Gastrocnemius medialis (tissue), 4 donors: ENCODE measurements around the gene RRP8.

Experiments used
- POLR2A ChIP-seq, 2 donors: fragments of 450-650 bp; IDR thresholded peaks; one replicate each; pipeline ENCODE4 v1.6.1; 2017; ENCODE audit warnings: antibody characterized with exemption in 2 of 2, mild to moderate bottlenecking in 2 of 2, moderate library complexity in 2 of 2
- TF ChIP-seq, protein P1 (sequence below), 5 experiments: fragments of 450-650 bp in 3 of 5; fragments of 200-600 bp in 2 of 5; sonication (generic) in 2 of 5; IDR thresholded peaks in 4 of 5; conservative IDR thresholded peaks in 1 of 5; 1 replicate in 4 of 5; 2 replicates in 1 of 5; pipeline ENCODE4 v1.5.1; 2016 to 2019; ENCODE audit warnings: antibody characterized with exemption in 5 of 5, mild to moderate bottlenecking in 3 of 5, moderate library complexity in 3 of 5

DNA sequence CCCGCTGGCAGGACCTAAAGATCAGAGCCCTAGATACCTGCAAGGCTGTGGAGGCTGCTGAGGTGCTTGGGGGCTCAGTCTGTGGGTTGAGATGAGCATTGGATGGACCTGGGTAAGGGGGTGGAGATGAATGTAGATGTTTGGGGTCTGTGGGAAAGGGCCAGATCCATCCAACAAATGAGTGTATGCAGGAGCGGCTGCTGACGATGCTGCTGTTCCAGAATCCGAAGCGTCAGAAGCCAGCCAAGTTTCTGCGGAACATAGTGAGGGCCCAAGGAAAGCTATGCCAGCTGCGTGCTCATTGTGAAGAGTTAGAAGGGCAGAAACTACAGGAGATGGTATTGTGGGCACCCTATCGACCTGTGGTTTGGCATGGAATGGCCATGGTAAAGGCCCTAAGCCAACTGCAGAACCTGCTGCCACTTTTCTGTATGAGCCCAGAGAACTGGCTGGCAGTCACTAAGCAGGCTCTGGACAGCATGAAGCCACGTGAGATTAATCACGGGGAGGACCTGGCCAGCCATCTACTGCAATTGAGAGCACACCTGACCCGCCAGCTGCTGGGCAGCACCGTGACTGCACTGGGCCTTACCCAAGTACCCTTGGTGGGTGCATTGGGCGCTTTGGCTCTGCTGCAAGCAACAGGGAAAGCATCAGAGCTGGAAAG lies 36.6 kb downstream of the RRP8 start:
- TF ChIP-seq, protein P1, sequence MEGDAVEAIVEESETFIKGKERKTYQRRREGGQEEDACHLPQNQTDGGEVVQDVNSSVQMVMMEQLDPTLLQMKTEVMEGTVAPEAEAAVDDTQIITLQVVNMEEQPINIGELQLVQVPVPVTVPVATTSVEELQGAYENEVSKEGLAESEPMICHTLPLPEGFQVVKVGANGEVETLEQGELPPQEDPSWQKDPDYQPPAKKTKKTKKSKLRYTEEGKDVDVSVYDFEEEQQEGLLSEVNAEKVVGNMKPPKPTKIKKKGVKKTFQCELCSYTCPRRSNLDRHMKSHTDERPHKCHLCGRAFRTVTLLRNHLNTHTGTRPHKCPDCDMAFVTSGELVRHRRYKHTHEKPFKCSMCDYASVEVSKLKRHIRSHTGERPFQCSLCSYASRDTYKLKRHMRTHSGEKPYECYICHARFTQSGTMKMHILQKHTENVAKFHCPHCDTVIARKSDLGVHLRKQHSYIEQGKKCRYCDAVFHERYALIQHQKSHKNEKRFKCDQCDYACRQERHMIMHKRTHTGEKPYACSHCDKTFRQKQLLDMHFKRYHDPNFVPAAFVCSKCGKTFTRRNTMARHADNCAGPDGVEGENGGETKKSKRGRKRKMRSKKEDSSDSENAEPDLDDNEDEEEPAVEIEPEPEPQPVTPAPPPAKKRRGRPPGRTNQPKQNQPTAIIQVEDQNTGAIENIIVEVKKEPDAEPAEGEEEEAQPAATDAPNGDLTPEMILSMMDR (IDR thresholded peaks at IDR 0.05 in 4 of 5, conservative IDR thresholded peaks at IDR 0.05 in 1 of 5): peak in 1 of 5 experiments; percentile 11
- TF ChIP-seq POLR2A (IDR thresholded peaks at IDR 0.05): no peak
